Psoas muscle (tissue), 8 donors: ENCODE measurements around the gene ESPL1. TPM values are rescaled to one million over a fixed set of nuclear protein-coding genes. Genes with fewer than 3 reads are reported as not detected.

Experiments used
- ATAC-seq, 4 donors: fragments of 200-7000 bp; cut with Tn5 transposase; one replicate each; pipeline ENCODE4 v1.9.1; 2020; ENCODE audit warnings: moderate library complexity in 3 of 4, mild to moderate bottlenecking in 2 of 4
- DNase-seq, 2 donors: peaks; one replicate each; pipeline ENCODE4 v3.0.0-alpha.2; 2020
- H3K27ac ChIP-seq: fragments of 200-600 bp; one replicate; pipeline ENCODE4 v1.8.0; 2022
- H3K27me3 ChIP-seq, 3 donors: fragments of 200-600 bp in 1 of 3; one replicate each; pipeline versions ENCODE4 v1.6.1 to v1.8.0; 2013 to 2022; ENCODE audit warnings: low read length in 2 of 3, mild to moderate bottlenecking in 2 of 3, moderate library complexity in 1 of 3; ENCODE audit not compliant: insufficient read depth in 3 of 3
- H3K36me3 ChIP-seq, 2 donors: fragments of 200-600 bp in 1 of 2; one replicate each; pipeline versions ENCODE4 v1.6.1 to v1.8.0; 2013 to 2022; ENCODE audit warnings: low read depth in 1 of 2, mild to moderate bottlenecking in 1 of 2, moderate library complexity in 1 of 2; ENCODE audit not compliant: insufficient read depth in 1 of 2
- H3K4me1 ChIP-seq: fragments of 200-600 bp; one replicate; pipeline ENCODE4 v1.8.0; 2022
- H3K4me3 ChIP-seq: fragments of 200-600 bp; one replicate; pipeline ENCODE4 v1.8.0; 2022; ENCODE audit warnings: mild to moderate bottlenecking
- H3K9me3 ChIP-seq: fragments of 200-600 bp; one replicate; pipeline ENCODE4 v1.8.0; 2022
- CTCF ChIP-seq: fragments of 200-600 bp; IDR thresholded peaks from one replicate; pipeline ENCODE4 v1.8.0; 2022; ENCODE audit warnings: antibody characterized with exemption
- WGBS, 3 donors: extraction: QIAGEN DNeasy Blood & Tissue Kit; methylation state at CpG; one replicate each; pipeline versions ENCODE4 v1.1.6 to v1.1.7; 2013; 5-methylcytosine and 5-hydroxymethylcytosine counted together
- intact Hi-C, 2 donors: fragments of 100-400 bp; cut with DNase I; formaldehyde crosslinking; loops; one replicate each; pipeline versions ENCODE4 v1.11.0 to v1.14.2; 2022
- polyA plus RNA-seq, 3 donors: library from polyadenylated mRNA; stranded (reverse); fragments of 200-250 nt; gene quantifications; one replicate each; pipeline ENCODE4 v1.2.3, GENCODE V29; 2013
- total RNA-seq, 4 donors: library from RNA; stranded (reverse); fragmentation: NEBNext Ultra II Directional in 2 of 4; extraction: Animal tissue kit (Norgen Biotek cat#: 25700) in 2 of 4; gene quantifications; one replicate each; pipeline versions ENCODE4 v1.2.1 to v1.2.4, GENCODE V29; 2021 to 2023
- donor health status: healthy with polysubstance abuse.
- donor health status: DM: no; HTN: no; CAD: no; lungs with moderate emphysema.
- donor health status: Bipolar disorder and iron deficiency.
- donor health status: healthy.
- donor health status: DM: yes; HTN: yes; CAD: no.
- donor health status: DM: no; HTN: no; CAD: no.
- donor health status: DM: no; HTN: no; CAD: no.
- donor health status: DM: yes; HTN: yes; CAD: no.

ESPL1 gene
- total and polyA plus RNA-seq, 7 donors = 0.03 to 0.48 (median 0.30) TPM; not detected in 2

- TF ChIP-seq CTCF = no peak
- Histone ChIP-seq H3K36me3 (no peaks in the 10 kb centered on the region), H3K27ac (peak overlapping the region; percentile 46), H3K4me3 (no peak overlapping the region), H3K9me3 (no peaks in the 10 kb centered on the region), H3K4me1 (peaks cover 20% of the 10 kb centered on the region), H3K27me3 (no peaks in the 10 kb centered on the region)
- no peak for ATAC-seq
- 32 to 52% (median 39%) methylated on average over 8 to 16 of the region's 16 CpGs for WGBS, 3 donors
- peak in 1 of 2 donors; percentile 78 for DNase-seq
- intact Hi-C loops = loop anchor here in 1 of 2 donors (5.0 kb wide), 1 partner anchor 229 kb away; the partner anchor contains the start of gene PCBP2
Observed at GRCh38 chr12:53223389-53224060, 44.6 kb upstream of the ESPL1 start.

GRCh38 chr12:53224061-53224896 is 43.8 kb upstream of the ESPL1 start:
- no peaks in the 10 kb centered on the region for H3K36me3 ChIP-seq
- peak in 1 of 2 donors; percentile 30 for DNase-seq
- no peaks in the 10 kb centered on the region for H3K9me3 ChIP-seq
- intact Hi-C loops = loop anchor here in 1 of 2 donors (5.0 kb wide), 1 partner anchor 228 kb away; the partner anchor contains the start of gene PCBP2
- no peak overlapping the region for H3K27ac ChIP-seq
- peaks cover 19% of the 10 kb centered on the region for H3K4me1 ChIP-seq
- no peaks in the 10 kb centered on the region for H3K27me3 ChIP-seq
- TF ChIP-seq CTCF = no peak
- 69 to 74% (median 70%) methylated on average over 11 of the region's 11 CpGs for WGBS, 3 donors
- ATAC-seq = no peak
- H3K4me3 ChIP-seq = no peak overlapping the region

GRCh38 chr12:53224897-53225634 is 43.0 kb upstream of the ESPL1 start:
- no peak overlapping the region for H3K4me3 ChIP-seq
- TF ChIP-seq CTCF = no peak
- 84 to 86% (median 86%) methylated on average over 10 of the region's 10 CpGs for WGBS, 3 donors
- no peaks in the 10 kb centered on the region for H3K27me3 ChIP-seq
- ATAC-seq (no peak), DNase-seq (peak in 1 of 2 donors; percentile 20)
- H3K36me3 ChIP-seq = no peaks in the 10 kb centered on the region
- H3K4me1 ChIP-seq = peaks cover 19% of the 10 kb centered on the region
- intact Hi-C loops = loop anchor here in 1 of 2 donors (5.0 kb wide), 1 partner anchor 227 kb away; the partner anchor contains the start of gene PCBP2
- H3K27ac ChIP-seq = no peak overlapping the region
- no peaks in the 10 kb centered on the region for H3K9me3 ChIP-seq

GRCh38 chr12:53225635-53226424 is 42.3 kb upstream of the ESPL1 start:
- DNase-seq (peak in 1 of 2 donors; percentile 27), ATAC-seq (no peak)
- no peak for TF ChIP-seq CTCF
- Histone ChIP-seq H3K4me3 (no peak overlapping the region), H3K27me3 (no peaks in the 10 kb centered on the region), H3K4me1 (peaks cover 19% of the 10 kb centered on the region), H3K36me3 (no peaks in the 10 kb centered on the region), H3K9me3 (no peaks in the 10 kb centered on the region), H3K27ac (no peak overlapping the region)
- intact Hi-C loops = no loop called here
- WGBS, 3 donors = 87 to 91% (median 90%) methylated on average over 8 to 10 of the region's 10 CpGs
